Neural progenitor cell (in vitro differentiated cells): Measurements from ENCODE around the gene COL11A1. TPM values are rescaled to one million over a fixed set of nuclear protein-coding genes. Genes with fewer than 3 reads are reported as not detected.

Source experiments
- DNase-seq: peaks from one replicate; pipeline ENCODE4 v3.0.0-alpha.2; 2016; ENCODE audit warnings: low spot score
- H2AFZ ChIP-seq: fragments of 200-600 bp; sonication (generic); replicated peaks from 2 replicates; pipeline ENCODE4 v1.6.1; 2016; ENCODE audit warnings: antibody characterized with exemption
- H3F3A ChIP-seq: fragments of 200-600 bp; sonication (generic); 2 replicates; pipeline ENCODE4 v1.6.1; 2016; ENCODE audit warnings: antibody characterized with exemption, low read depth
- H3K27ac ChIP-seq: fragments of 200-600 bp; sonication (generic); 2 replicates; pipeline ENCODE4 v1.5.1; 2016; ENCODE audit warnings: mild to moderate bottlenecking
- H3K27me3 ChIP-seq: fragments of 200-600 bp; sonication (generic); 2 replicates; pipeline ENCODE4 v1.6.1; 2016; ENCODE audit warnings: mild to moderate bottlenecking, moderate library complexity
- H3K36me3 ChIP-seq: fragments of 200-600 bp; sonication (generic); 2 replicates; pipeline ENCODE4 v1.5.1; 2016
- H3K4me1 ChIP-seq: fragments of 200-600 bp; sonication (generic); 2 replicates; pipeline ENCODE4 v1.6.1; 2016; ENCODE audit warnings: mixed run types
- H3K4me2 ChIP-seq: fragments of 200-600 bp; sonication (generic); 2 replicates; pipeline ENCODE4 v1.6.1; 2016
- H3K4me3 ChIP-seq: fragments of 200-600 bp; sonication (generic); 2 replicates; pipeline ENCODE4 v1.5.1; 2016
- H3K79me2 ChIP-seq: fragments of 200-600 bp; sonication (generic); 2 replicates; pipeline ENCODE4 v1.6.1; 2016; ENCODE audit warnings: low read depth
- H3K9ac ChIP-seq: fragments of 200-600 bp; sonication (generic); 2 replicates; pipeline ENCODE4 v1.6.1; 2016
- H3K9me3 ChIP-seq: fragments of 200-600 bp; sonication (generic); 2 replicates; pipeline ENCODE4 v1.5.1; 2016; ENCODE audit warnings: low read depth
- H4K20me1 ChIP-seq: fragments of 200-600 bp; sonication (generic); 2 replicates; pipeline ENCODE4 v1.6.1; 2016; ENCODE audit warnings: low read depth
- H3K27ac Mint-ChIP-seq: 3 replicates; pipeline ENCODE4 v1.8.0; 2021; ENCODE audit warnings: mixed read lengths
- H3K27me3 Mint-ChIP-seq: 2 replicates; pipeline ENCODE4 v1.8.0; 2022; ENCODE audit warnings: low read depth, mild to moderate bottlenecking, inconsistent platforms, moderate library complexity, mixed read lengths; ENCODE audit not compliant: insufficient read depth
- H3K36me3 Mint-ChIP-seq: 3 replicates; pipeline ENCODE4 v1.8.0; 2021; ENCODE audit warnings: mixed read lengths
- H3K4me1 Mint-ChIP-seq: 3 replicates; pipeline ENCODE4 v1.8.0; 2021; ENCODE audit warnings: mixed read lengths
- H3K4me3 Mint-ChIP-seq: 3 replicates; pipeline ENCODE4 v1.8.0; 2021; ENCODE audit warnings: mild to moderate bottlenecking, moderate library complexity, mixed read lengths
- H3K9me3 Mint-ChIP-seq: 3 replicates; pipeline ENCODE4 v1.8.0; 2020; ENCODE audit warnings: mixed read lengths
- CTCF ChIP-seq: fragments of 200-600 bp; sonication (generic); IDR thresholded peaks from 2 replicates; pipeline ENCODE4 v1.5.1; 2017; ENCODE audit warnings: antibody characterized with exemption, mild to moderate bottlenecking
- EZH2 ChIP-seq: fragments of 200-600 bp; sonication (generic); IDR thresholded peaks from 2 replicates; pipeline ENCODE4 v1.6.1; 2017; ENCODE audit warnings: antibody characterized with exemption, mild to moderate bottlenecking, moderate library complexity
- EZH2phosphoT487 ChIP-seq: fragments of 200-600 bp; sonication (generic); IDR thresholded peaks from 2 replicates; pipeline ENCODE4 v1.6.1; 2017; ENCODE audit warnings: antibody characterized with exemption
- total RNA-seq: library from RNA; depleted of rRNA; stranded (reverse); fragments of >200 nt; gene quantifications from 2 replicates; pipeline ENCODE4 v1.2.3, GENCODE V29; 2015; ENCODE audit warnings: low replicate concordance

The COL11A1 gene
- total RNA-seq, 1 donor from 2014 or later, result 78.9 TPM

- no peaks in the 10 kb centered on the region for H4K20me1 ChIP-seq
- no peak overlapping the region for H3K27ac ChIP-seq
- Mint-ChIP-seq H3K9me3 (no peaks in the 10 kb centered on the region), H3K4me3 (no peak overlapping the region), H3K36me3 (no peaks in the 10 kb centered on the region), H3K27me3 (no peaks in the 10 kb centered on the region), H3K4me1 (no peaks in the 10 kb centered on the region), H3K27ac (no peak overlapping the region)
- no peak for DNase-seq
- no peak for TF ChIP-seq CTCF
- TF ChIP-seq EZH2, result no peak
- TF ChIP-seq EZH2phosphoT487, result no peak
- no peaks in the 10 kb centered on the region for H3K9me3 ChIP-seq
- H3K79me2 ChIP-seq, result no peaks in the 10 kb centered on the region
- no peak overlapping the region for H2AFZ ChIP-seq
- no peak overlapping the region for H3K9ac ChIP-seq
- no peaks in the 10 kb centered on the region for H3K27me3 ChIP-seq
- H3K4me2 ChIP-seq, result no peak overlapping the region
- no peaks in the 10 kb centered on the region for H3F3A ChIP-seq
- no peaks in the 10 kb centered on the region for H3K36me3 ChIP-seq
- no peak overlapping the region for H3K4me3 ChIP-seq
- no peaks in the 10 kb centered on the region for H3K4me1 ChIP-seq
Measured at GRCh38 chr1:103145449-103145848, 37.1 kb upstream of the COL11A1 start.

DNA sequence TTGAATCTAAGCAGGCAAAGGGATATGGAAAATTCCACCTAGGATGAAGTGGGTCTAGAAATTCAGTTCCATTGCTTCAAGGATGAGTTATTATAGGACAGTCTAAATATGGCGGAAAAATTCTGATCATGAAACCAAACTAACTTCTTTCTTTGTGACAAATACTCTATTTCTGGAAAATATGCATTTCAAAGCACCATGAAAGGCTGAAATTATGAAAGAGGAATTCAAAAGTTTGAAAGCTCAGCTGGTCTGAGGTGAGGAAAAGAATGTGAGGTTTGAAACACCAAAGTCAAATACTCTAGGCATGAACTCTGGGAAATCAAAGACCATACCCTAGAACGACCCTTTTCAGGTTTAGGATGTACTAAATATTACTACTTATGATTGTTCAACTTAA lies 36.4 kb upstream of the COL11A1 start:
- H4K20me1 ChIP-seq, result no peaks in the 10 kb centered on the region
- H3K9me3 Mint-ChIP-seq, result no peaks in the 10 kb centered on the region

DNA sequence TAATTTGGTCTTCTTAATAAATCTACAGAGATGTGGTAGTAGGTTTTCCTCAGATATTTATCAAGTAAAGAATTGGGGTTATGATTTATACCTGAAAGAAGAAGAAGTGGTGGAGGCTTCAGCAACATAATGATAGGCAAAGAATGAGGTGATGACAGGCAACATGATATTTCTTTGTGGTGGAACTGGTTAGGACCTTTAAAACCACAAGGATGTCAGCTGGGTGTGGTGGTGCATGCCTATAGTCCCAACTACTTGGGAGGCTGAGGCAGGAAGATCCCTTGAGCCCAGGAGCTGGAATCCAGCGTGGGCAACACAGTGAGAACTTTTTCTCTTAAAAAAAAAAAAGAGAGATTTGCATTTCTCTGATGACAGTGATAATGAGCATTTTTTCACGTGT lies 34.1 kb upstream of the COL11A1 start:
- Histone ChIP-seq H3K79me2 (no peaks in the 10 kb centered on the region), H3K4me2 (no peak overlapping the region), H3K27ac (no peak overlapping the region), H3K36me3 (no peaks in the 10 kb centered on the region), H2AFZ (no peak overlapping the region), H3K27me3 (no peaks in the 10 kb centered on the region), H3F3A (no peaks in the 10 kb centered on the region), H3K9me3 (no peaks in the 10 kb centered on the region), H3K9ac (no peak overlapping the region), H4K20me1 (no peaks in the 10 kb centered on the region), H3K4me1 (no peaks in the 10 kb centered on the region), H3K4me3 (no peak overlapping the region)
- TF ChIP-seq EZH2phosphoT487 (no peak), EZH2 (no peak), CTCF (no peak)
- H3K27ac Mint-ChIP-seq, result no peak overlapping the region
- no peaks in the 10 kb centered on the region for H3K4me1 Mint-ChIP-seq
- H3K4me3 Mint-ChIP-seq, result no peak overlapping the region
- H3K36me3 Mint-ChIP-seq, result no peaks in the 10 kb centered on the region
- DNase-seq, result no peak
- H3K9me3 Mint-ChIP-seq, result no peaks in the 10 kb centered on the region
- no peaks in the 10 kb centered on the region for H3K27me3 Mint-ChIP-seq

More for the DNA sequence above, 36.4 kb upstream of the COL11A1 start:
- H3K36me3 ChIP-seq, result no peaks in the 10 kb centered on the region
- Mint-ChIP-seq H3K36me3 (no peaks in the 10 kb centered on the region), H3K4me1 (no peaks in the 10 kb centered on the region), H3K4me3 (no peak overlapping the region), H3K27me3 (no peaks in the 10 kb centered on the region), H3K27ac (no peak overlapping the region)
- no peaks in the 10 kb centered on the region for H3K4me1 ChIP-seq
- H3K4me3 ChIP-seq, result no peak overlapping the region
- H3F3A ChIP-seq, result no peaks in the 10 kb centered on the region
- H3K79me2 ChIP-seq, result no peaks in the 10 kb centered on the region
- no peak for DNase-seq
- H3K27ac ChIP-seq, result no peak overlapping the region
- H3K27me3 ChIP-seq, result no peaks in the 10 kb centered on the region
- no peak overlapping the region for H3K9ac ChIP-seq
- no peak for TF ChIP-seq EZH2phosphoT487
- TF ChIP-seq EZH2, result no peak
- no peak for TF ChIP-seq CTCF
- no peaks in the 10 kb centered on the region for H3K9me3 ChIP-seq
- no peak overlapping the region for H2AFZ ChIP-seq
- no peak overlapping the region for H3K4me2 ChIP-seq
